ENCODE measurements around the gene GJA4. TPM values are rescaled to one million over a fixed set of nuclear protein-coding genes. Genes with fewer than 3 reads are reported as not detected.
"Not testable (repeated sequence)": the region's sequence is repeated elsewhere in the genome, so short reads cannot be mapped to it uniquely, and the experiment has no call there.

The GJA4 gene
- total RNA-seq, 1 experiment from 2014 or later = 1.4 TPM

DNA sequence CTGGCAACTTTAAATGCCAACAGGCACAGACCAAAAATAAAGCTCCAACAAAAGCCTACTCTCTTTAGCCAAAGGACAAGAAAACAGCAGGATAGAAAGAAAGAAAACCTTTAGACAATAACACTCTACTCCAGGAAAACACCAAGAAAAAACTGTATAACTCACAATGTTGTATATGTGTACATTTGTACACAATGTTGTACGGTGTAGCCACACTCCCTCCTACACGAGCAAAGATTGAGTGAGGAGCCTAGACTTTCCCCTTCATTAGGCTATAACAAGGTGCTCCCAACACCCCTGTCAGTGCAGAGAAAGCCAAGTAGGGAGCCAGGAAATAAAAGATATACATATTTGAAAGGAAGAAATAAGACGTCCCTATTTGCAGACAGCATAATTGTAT, 24.0 kb downstream of the GJA4 start:
- H3T11ph ChIP-seq (ENCODE audit: low read length) = no peak overlapping the region
- H3K4ac ChIP-seq (ENCODE audit: low read depth, low read length) = no peak overlapping the region
- H3K23me2 ChIP-seq (ENCODE audit: insufficient read length, low read depth, low read length, poor library complexity, severe bottlenecking) = no peaks in the 10 kb centered on the region
- H2BK5ac ChIP-seq (ENCODE audit: insufficient read length, low read length) = no peak overlapping the region
- H2BK20ac ChIP-seq (ENCODE audit: low read depth, low read length, poor library complexity, severe bottlenecking) = no peak overlapping the region
- no peaks in the 10 kb centered on the region for H3K9me3 ChIP-seq (ENCODE audit: control insufficient read depth, low read depth, low read length)
- H3K4me1 ChIP-seq (ENCODE audit: insufficient read depth, low read length) = no peaks in the 10 kb centered on the region
- H2BK12ac ChIP-seq (ENCODE audit: insufficient read length, low read depth, low read length) = no peak overlapping the region
- Mint-ChIP-seq H3K27me3 (ENCODE audit: low read depth) (no peaks in the 10 kb centered on the region), H3K36me3 (ENCODE audit: insufficient read depth in 1 of 3, low read depth in 3 of 3) (peaks cover 0 to 3% (median 0%) of the 10 kb centered on the region in 3 experiments; a peak in 1 of 7 replicates), H3K9me3 (no peaks in the 10 kb centered on the region), H3K4me3 (no peak overlapping the region), H3K4me1 (peaks cover 2 to 3% of the 10 kb centered on the region in 2 experiments; a peak in 1 of 4 replicates), H3K27ac (no peak overlapping the region)
- H4K20me1 ChIP-seq (ENCODE audit: control insufficient read depth, insufficient read depth, insufficient read length) = no peaks in the 10 kb centered on the region
- no CpG with 5 or more reads among the region's 3 CpGs for WGBS (ENCODE audit: extremely low coverage, insufficient read length, low lambda C conversion rate)
- H2AFZ ChIP-seq (ENCODE audit: low read length) = no peak overlapping the region
- no peaks in the 10 kb centered on the region for H3K27me3 ChIP-seq (ENCODE audit: insufficient read depth, low read length)
- no peak overlapping the region for H2AK5ac ChIP-seq (ENCODE audit: insufficient read length, low read length)
- H3K14ac ChIP-seq (ENCODE audit: insufficient read depth, low read length) = no peak overlapping the region
- no peak overlapping the region for H3K56ac ChIP-seq (ENCODE audit: insufficient read length, low read depth, low read length)
- H3K9ac ChIP-seq (ENCODE audit: extremely low read depth, insufficient read length, low read length) = no peak overlapping the region
- no peaks in the 10 kb centered on the region for H3K79me2 ChIP-seq (ENCODE audit: insufficient read depth, low read length)
- no peak overlapping the region for H3K18ac ChIP-seq (ENCODE audit: insufficient read length, low read depth, low read length)
- H3K4me2 ChIP-seq (ENCODE audit: insufficient read depth, insufficient read length, low read length) = no peak overlapping the region
- H4K91ac ChIP-seq (ENCODE audit: insufficient read length, low read depth, low read length) = no peak overlapping the region
- no peak overlapping the region for H3K27ac ChIP-seq (ENCODE audit: insufficient read length, low read depth, low read length)
- no peak overlapping the region for H2BK120ac ChIP-seq (ENCODE audit: low read depth, low read length, poor library complexity, severe bottlenecking)
- H3K23ac ChIP-seq (ENCODE audit: insufficient read length, low read depth, low read length) = no peak overlapping the region
- no peak overlapping the region for H4K5ac ChIP-seq (ENCODE audit: insufficient read length, low read depth, low read length)
- DNase-seq = no peak
- no peak overlapping the region for H2BK15ac ChIP-seq (ENCODE audit: low read depth, low read length)
- no peaks in the 10 kb centered on the region for H3K79me1 ChIP-seq (ENCODE audit: insufficient read depth, low read depth, low read length, poor library complexity, severe bottlenecking)
- TF ChIP-seq, protein P1, sequence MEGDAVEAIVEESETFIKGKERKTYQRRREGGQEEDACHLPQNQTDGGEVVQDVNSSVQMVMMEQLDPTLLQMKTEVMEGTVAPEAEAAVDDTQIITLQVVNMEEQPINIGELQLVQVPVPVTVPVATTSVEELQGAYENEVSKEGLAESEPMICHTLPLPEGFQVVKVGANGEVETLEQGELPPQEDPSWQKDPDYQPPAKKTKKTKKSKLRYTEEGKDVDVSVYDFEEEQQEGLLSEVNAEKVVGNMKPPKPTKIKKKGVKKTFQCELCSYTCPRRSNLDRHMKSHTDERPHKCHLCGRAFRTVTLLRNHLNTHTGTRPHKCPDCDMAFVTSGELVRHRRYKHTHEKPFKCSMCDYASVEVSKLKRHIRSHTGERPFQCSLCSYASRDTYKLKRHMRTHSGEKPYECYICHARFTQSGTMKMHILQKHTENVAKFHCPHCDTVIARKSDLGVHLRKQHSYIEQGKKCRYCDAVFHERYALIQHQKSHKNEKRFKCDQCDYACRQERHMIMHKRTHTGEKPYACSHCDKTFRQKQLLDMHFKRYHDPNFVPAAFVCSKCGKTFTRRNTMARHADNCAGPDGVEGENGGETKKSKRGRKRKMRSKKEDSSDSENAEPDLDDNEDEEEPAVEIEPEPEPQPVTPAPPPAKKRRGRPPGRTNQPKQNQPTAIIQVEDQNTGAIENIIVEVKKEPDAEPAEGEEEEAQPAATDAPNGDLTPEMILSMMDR (conservative IDR thresholded peaks at IDR 0.05) = no peak
- H4K8ac ChIP-seq (replicated peaks; ENCODE audit: insufficient read length, low read depth, low read length) = no peak overlapping the region

DNA sequence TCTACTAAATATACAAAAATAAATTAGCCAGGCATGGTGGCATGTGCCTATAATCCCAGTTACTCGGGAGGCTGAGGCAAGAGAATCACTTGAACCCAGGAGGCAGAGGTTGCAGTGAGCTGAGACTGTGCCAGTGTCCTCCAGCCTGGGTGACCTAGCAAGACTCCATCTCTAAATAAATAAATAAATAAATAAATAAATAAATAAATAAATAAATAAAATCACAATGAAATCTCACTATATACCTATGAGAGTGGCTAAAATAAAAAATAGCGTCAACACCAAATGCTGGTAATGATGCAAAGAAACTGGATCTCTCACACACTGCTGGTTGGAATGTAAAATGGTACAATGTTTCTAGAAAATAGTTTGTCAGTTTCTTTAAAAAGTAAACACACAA, 26.1 kb downstream of the GJA4 start:
- not testable (repeated sequence) for H3K23me2 ChIP-seq (ENCODE audit: insufficient read length, low read depth, low read length, poor library complexity, severe bottlenecking); DNase-seq; H3K27me3 ChIP-seq (ENCODE audit: insufficient read depth, low read length); H4K5ac ChIP-seq (ENCODE audit: insufficient read length, low read depth, low read length); H3K4ac ChIP-seq (ENCODE audit: low read depth, low read length); H3K9me3 Mint-ChIP-seq; H3K9ac ChIP-seq (ENCODE audit: extremely low read depth, insufficient read length, low read length); H2BK20ac ChIP-seq (ENCODE audit: low read depth, low read length, poor library complexity, severe bottlenecking); H3K23ac ChIP-seq (ENCODE audit: insufficient read length, low read depth, low read length); H3K18ac ChIP-seq (ENCODE audit: insufficient read length, low read depth, low read length); H3K79me2 ChIP-seq (ENCODE audit: insufficient read depth, low read length); H3K79me1 ChIP-seq (ENCODE audit: insufficient read depth, low read depth, low read length, poor library complexity, severe bottlenecking); H2BK120ac ChIP-seq (ENCODE audit: low read depth, low read length, poor library complexity, severe bottlenecking); H4K20me1 ChIP-seq (ENCODE audit: control insufficient read depth, insufficient read depth, insufficient read length); H3K56ac ChIP-seq (ENCODE audit: insufficient read length, low read depth, low read length); H2AFZ ChIP-seq (ENCODE audit: low read length); H3K4me3 Mint-ChIP-seq; H4K8ac ChIP-seq (replicated peaks; ENCODE audit: insufficient read length, low read depth, low read length); H3K27ac ChIP-seq (ENCODE audit: insufficient read length, low read depth, low read length); H3K9me3 ChIP-seq (ENCODE audit: control insufficient read depth, low read depth, low read length); H2AK5ac ChIP-seq (ENCODE audit: insufficient read length, low read length); H3T11ph ChIP-seq (ENCODE audit: low read length); H3K27ac Mint-ChIP-seq; H2BK5ac ChIP-seq (ENCODE audit: insufficient read length, low read length); H2BK12ac ChIP-seq (ENCODE audit: insufficient read length, low read depth, low read length); H3K36me3 Mint-ChIP-seq (ENCODE audit: insufficient read depth in 1 of 3, low read depth in 3 of 3); H3K4me1 Mint-ChIP-seq; H3K4me1 ChIP-seq (ENCODE audit: insufficient read depth, low read length); H2BK15ac ChIP-seq (ENCODE audit: low read depth, low read length); H3K4me2 ChIP-seq (ENCODE audit: insufficient read depth, insufficient read length, low read length); H4K91ac ChIP-seq (ENCODE audit: insufficient read length, low read depth, low read length); H3K27me3 Mint-ChIP-seq (ENCODE audit: low read depth); H3K14ac ChIP-seq (ENCODE audit: insufficient read depth, low read length)
- no CpG with 5 or more reads among the region's 2 CpGs for WGBS (ENCODE audit: extremely low coverage, insufficient read length, low lambda C conversion rate)
